ENCODE data around the gene CLIP3. TPM values are rescaled to one million over a fixed set of nuclear protein-coding genes. Genes with fewer than 3 reads are reported as not detected.

The CLIP3 gene
- total and polyA plus RNA-seq, 2 donors (not counting 1 experiment from before 2014, with no cell fraction given), result 14.7 to 19.8 TPM

GRCh38 chr19:36040495-36040894 is 7.8 kb upstream of the CLIP3 start:
- Histone ChIP-seq H3K79me2 (ENCODE audit: control insufficient read depth, insufficient read depth, low read length) (no peaks in the 10 kb centered on the region), H3K4me2 (ENCODE audit: extremely low read depth, insufficient read depth, low read length) (no peak overlapping the region), H3K4me1 (ENCODE audit: control insufficient read depth, extremely low read depth, insufficient read depth, low read length) (peaks cover 8% of the 10 kb centered on the region), H3K27me3 (ENCODE audit: control insufficient read depth, insufficient read depth, low read length) (no peaks in the 10 kb centered on the region), H3K4me3 (replicated peaks in 1 of 4; ENCODE audit: control extremely low read depth in 1 of 4, insufficient read depth in 1 of 4, low read depth in 3 of 4, low read length in 4 of 4) (no peak overlapping the region), H4K20me1 (ENCODE audit: control insufficient read depth, extremely low read depth, insufficient read depth, low read length) (no peaks in the 10 kb centered on the region), H3K9ac (ENCODE audit: insufficient read depth, low read length) (no peak overlapping the region), H2AFZ (ENCODE audit: low read length) (no peak overlapping the region), H3K36me3 (ENCODE audit: control insufficient read depth, insufficient read depth, low read length) (no peaks in the 10 kb centered on the region), H3K27ac (ENCODE audit: insufficient read depth, low read length) (no peak overlapping the region), H3K9me3 (ENCODE audit: control insufficient read depth, insufficient read depth, low read depth, low read length) (no peaks in the 10 kb centered on the region)
- no peak for TF ChIP-seq EZH2 (IDR thresholded peaks at IDR 0.05; ENCODE audit: low read length, missing control alignments)
- TF ChIP-seq CTCF (conservative IDR thresholded peaks at IDR 0.05 in 1 of 2, IDR thresholded peaks at IDR 0.05 in 1 of 2; ENCODE audit: low read depth in 1 of 2, low read length in 2 of 2), result no peak
- DNase-seq (ENCODE audit: low read depth in 2 of 2), result no peak

- Histone ChIP-seq H3K79me2 (ENCODE audit: control insufficient read depth, insufficient read depth, low read length) (no peaks in the 10 kb centered on the region), H3K9ac (ENCODE audit: insufficient read depth, low read length) (no peak overlapping the region), H2AFZ (ENCODE audit: low read length) (no peak overlapping the region), H3K36me3 (ENCODE audit: control insufficient read depth, insufficient read depth, low read length) (peaks cover 9% of the 10 kb centered on the region), H3K4me2 (ENCODE audit: extremely low read depth, insufficient read depth, low read length) (no peak overlapping the region), H3K27me3 (ENCODE audit: control insufficient read depth, insufficient read depth, low read length) (no peaks in the 10 kb centered on the region), H3K4me3 (replicated peaks in 1 of 4; ENCODE audit: control extremely low read depth in 1 of 4, insufficient read depth in 1 of 4, low read depth in 3 of 4, low read length in 4 of 4) (peak overlapping the region in 1 of 4 experiments; percentile 84), H3K9me3 (ENCODE audit: control insufficient read depth, insufficient read depth, low read depth, low read length) (no peaks in the 10 kb centered on the region), H3K27ac (ENCODE audit: insufficient read depth, low read length) (no peak overlapping the region), H4K20me1 (ENCODE audit: control insufficient read depth, extremely low read depth, insufficient read depth, low read length) (no peaks in the 10 kb centered on the region), H3K4me1 (ENCODE audit: control insufficient read depth, extremely low read depth, insufficient read depth, low read length) (no peaks in the 10 kb centered on the region)
- TF ChIP-seq CTCF (conservative IDR thresholded peaks at IDR 0.05 in 1 of 2, IDR thresholded peaks at IDR 0.05 in 1 of 2; ENCODE audit: low read depth in 1 of 2, low read length in 2 of 2), result no peak
- no peak for TF ChIP-seq EZH2 (IDR thresholded peaks at IDR 0.05; ENCODE audit: low read length, missing control alignments)
- no peak for DNase-seq (ENCODE audit: low read depth in 2 of 2)
These were observed 1.4 kb downstream of the CLIP3 start for GRCh38 chr19:36031308-36031707.

GRCh38 chr19:36030264-36031148 is 2.2 kb downstream of the CLIP3 start:
- no peaks in the 10 kb centered on the region for H3K79me2 ChIP-seq (ENCODE audit: control insufficient read depth, insufficient read depth, low read length)
- peak in 1 of 2 donors; percentile 11 for DNase-seq (ENCODE audit: low read depth in 2 of 2)
- no peak overlapping the region for H3K27ac ChIP-seq (ENCODE audit: insufficient read depth, low read length)
- no peaks in the 10 kb centered on the region for H4K20me1 ChIP-seq (ENCODE audit: control insufficient read depth, extremely low read depth, insufficient read depth, low read length)
- H3K9ac ChIP-seq (ENCODE audit: insufficient read depth, low read length), result no peak overlapping the region
- no peak overlapping the region for H2AFZ ChIP-seq (ENCODE audit: low read length)
- no peak for TF ChIP-seq EZH2 (IDR thresholded peaks at IDR 0.05; ENCODE audit: low read length, missing control alignments)
- no peak for TF ChIP-seq CTCF (conservative IDR thresholded peaks at IDR 0.05 in 1 of 2, IDR thresholded peaks at IDR 0.05 in 1 of 2; ENCODE audit: low read depth in 1 of 2, low read length in 2 of 2)
- no peak overlapping the region for H3K4me3 ChIP-seq (replicated peaks in 1 of 4; ENCODE audit: control extremely low read depth in 1 of 4, insufficient read depth in 1 of 4, low read depth in 3 of 4, low read length in 4 of 4)
- H3K36me3 ChIP-seq (ENCODE audit: control insufficient read depth, insufficient read depth, low read length), result peaks cover 12% of the 10 kb centered on the region
- H3K4me2 ChIP-seq (ENCODE audit: extremely low read depth, insufficient read depth, low read length), result no peak overlapping the region
- H3K4me1 ChIP-seq (ENCODE audit: control insufficient read depth, extremely low read depth, insufficient read depth, low read length), result no peaks in the 10 kb centered on the region
- H3K9me3 ChIP-seq (ENCODE audit: control insufficient read depth, insufficient read depth, low read depth, low read length), result no peaks in the 10 kb centered on the region
- H3K27me3 ChIP-seq (ENCODE audit: control insufficient read depth, insufficient read depth, low read length), result no peaks in the 10 kb centered on the region

Measured in fibroblast of lung (primary cell).